Cerebellar cortex (tissue), 1 donor: ENCODE measurements around the gene MAGEA11.
"Not testable (repeated sequence)": the region's sequence is repeated elsewhere in the genome, so short reads cannot be mapped to it uniquely, and the experiment has no call there.

Experiments
- DNase-seq: peaks from one replicate; pipeline ENCODE4 v3.0.0-alpha.2; 2015; ENCODE audit warnings: low spot score

Gene MAGEA11

DNA sequence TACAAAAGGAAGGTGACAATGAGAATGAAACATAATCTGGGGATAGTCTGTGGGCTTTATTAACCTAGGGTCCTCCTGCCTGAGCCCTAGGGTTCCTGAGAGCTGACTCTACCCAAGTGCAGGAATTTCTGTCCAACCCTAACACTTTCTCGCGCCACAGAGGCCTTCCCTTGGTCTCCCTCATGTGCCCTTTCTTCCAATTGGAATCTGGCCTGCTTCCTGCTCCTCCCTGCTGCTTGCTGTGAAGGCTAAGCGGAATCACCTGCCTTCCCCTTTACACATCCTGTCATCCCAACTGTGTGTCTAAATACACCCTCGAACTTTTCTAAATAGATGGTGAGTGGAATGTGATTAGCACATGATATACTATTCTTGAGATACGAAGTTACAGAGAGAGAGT is 5.9 kb downstream of the MAGEA11 start:
- DNase-seq, result no peak

DNA sequence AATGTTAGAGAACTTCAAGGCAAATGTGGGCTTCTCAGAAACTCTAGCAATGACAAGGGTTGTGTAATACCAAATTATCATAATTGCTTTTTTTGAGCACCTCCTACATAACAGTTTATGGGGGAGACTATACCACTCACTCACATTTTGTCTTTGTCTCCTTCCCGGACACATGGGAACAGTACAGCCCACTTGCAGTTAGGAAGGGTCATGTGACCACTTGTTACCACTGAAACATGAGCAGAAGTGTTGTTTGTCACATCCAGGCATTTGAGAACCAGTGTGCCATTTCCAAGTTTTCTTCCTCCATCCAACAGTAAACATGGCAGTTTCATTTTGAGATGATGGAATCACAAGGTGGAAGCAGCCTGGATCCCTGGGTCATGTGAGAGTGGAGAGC is 6.9 kb downstream of the MAGEA11 start:
- DNase-seq, result no peak

DNA sequence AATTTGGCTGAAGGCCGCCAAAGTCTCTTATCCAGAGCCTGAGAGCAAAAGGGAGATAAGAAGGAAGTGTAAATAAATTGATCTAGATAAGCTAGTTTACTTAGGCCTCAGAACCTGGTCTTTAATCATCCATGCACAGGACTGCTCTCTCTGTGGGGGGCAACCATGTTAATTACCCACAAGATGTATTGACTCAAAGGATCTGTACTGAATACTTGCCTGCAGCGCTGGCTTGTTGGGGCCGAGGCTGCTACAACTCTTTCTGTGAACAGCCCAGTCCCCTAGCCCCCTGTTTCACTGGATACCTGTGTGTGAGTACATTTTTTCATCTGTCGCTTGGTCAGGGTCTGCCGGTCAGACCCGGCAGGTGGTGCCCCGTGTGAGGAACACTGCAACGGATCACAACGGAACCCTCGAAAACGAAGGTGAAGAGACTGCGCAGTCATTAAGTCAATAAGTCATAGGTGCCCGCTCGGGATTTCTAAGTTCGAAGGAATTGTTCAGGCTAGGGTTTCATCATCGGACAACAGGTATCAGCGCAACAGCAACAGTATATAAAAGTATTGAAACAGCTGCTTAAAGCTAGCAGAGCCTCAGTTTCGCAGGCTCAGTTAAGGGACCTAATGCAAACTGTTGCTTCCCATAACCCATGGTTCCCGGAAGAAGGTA is 8.3 kb downstream of the MAGEA11 start:
- no peak for DNase-seq

DNA sequence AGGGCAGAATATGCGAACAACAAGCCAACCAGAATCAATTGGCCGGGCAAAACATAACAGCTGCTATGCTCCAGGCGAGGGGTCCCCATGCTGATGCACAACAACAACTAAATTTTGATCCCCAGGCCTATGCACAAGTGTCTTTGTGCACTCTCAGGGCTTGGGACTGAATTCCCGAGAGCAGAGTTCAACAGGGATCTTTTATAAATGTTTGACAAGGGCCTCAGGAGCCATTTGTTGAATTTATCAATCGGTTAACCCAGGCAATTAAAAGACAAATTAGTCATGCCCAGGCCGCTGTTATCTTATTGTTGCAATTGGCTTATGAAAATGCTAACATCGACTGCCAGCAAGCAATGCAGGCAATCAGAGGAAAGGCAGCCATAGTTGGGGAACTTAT is 9.4 kb downstream of the MAGEA11 start:
- not testable (repeated sequence) for DNase-seq

DNA sequence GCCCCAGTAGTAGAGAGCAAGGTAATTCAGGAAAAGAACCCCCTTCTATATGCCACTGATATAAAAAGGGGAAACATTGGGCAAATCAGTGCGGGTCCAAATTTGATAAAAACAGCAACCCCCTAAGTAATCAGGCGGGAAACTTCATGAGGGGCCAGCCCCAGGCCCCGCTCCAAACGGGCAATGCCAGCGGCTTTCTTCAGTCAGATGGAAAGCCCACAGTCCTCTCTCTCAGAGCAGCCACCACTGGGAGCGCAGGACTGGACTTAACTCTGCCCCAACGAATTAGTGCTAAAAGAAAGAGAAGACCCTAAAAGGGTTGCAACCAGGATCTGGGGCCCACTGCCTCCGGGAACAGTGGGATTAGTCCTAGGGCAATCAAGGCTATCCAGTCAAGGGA is 9.9 kb downstream of the MAGEA11 start:
- no peak for DNase-seq

DNA sequence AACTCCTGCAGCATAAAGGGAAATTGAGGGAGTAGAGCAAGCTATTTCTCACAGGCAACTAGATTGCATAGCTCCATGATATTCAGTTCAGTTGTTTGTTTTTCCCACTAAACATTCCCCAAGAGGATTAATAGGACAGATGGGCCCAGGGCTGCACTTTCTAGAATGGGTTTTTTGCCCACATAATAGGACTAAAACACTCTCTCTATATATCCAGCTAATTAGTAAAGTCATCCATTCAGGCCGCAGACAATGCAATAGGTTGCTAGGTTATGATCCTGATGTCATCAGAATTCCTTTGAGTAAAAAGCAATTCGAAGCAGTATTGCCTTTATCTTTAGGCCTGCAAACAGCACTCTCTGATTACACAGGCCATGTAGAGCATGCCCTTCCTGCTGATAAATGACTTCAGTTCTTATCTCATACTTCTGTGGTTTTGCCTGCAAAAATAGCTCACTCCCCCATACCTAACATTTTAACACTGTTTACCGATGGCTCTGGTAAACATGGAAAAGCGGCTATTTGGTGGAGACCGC is 11.8 kb downstream of the MAGEA11 start:
- not testable (repeated sequence) for DNase-seq

DNA sequence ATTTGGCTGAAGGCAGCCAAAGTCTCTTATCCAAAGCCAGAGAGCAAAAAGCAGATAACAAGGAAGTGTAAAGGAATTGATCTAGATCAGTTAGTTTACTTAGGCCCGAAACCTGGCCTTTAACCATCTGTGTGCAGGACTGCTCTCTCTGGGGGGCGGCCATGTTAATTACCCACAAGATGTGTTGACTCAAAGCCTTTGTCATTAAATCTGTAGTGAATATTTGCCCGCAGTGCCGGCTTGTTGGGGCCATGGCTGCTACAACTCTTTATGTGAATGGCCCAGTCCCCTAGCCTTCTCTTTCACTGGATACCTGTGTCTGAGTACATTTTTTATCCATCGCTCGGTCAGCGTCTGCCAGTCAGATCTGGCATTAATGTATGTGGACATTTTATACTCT is 15.4 kb downstream of the MAGEA11 start:
- DNase-seq, result not testable (repeated sequence)

DNA sequence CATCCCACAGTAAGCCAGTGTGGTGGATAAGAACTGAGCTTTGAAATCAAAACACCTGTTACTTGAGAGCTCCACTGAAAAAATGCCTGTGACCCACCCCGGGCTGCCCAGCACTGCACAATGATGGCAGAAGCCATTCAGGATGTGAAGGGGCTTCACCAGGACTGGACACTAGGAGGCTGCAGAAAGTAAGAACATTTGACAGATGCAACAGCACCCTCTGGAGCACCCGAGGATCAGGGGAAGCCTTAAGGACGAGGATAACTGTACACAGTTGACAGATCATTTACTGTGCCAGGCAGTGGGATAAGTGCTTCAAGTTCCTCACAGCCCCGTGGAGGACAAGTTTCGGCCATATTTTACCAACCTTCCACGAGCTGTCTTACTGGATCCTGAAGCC is 30.4 kb downstream of the MAGEA11 start:
- DNase-seq, result not testable (repeated sequence)

DNA sequence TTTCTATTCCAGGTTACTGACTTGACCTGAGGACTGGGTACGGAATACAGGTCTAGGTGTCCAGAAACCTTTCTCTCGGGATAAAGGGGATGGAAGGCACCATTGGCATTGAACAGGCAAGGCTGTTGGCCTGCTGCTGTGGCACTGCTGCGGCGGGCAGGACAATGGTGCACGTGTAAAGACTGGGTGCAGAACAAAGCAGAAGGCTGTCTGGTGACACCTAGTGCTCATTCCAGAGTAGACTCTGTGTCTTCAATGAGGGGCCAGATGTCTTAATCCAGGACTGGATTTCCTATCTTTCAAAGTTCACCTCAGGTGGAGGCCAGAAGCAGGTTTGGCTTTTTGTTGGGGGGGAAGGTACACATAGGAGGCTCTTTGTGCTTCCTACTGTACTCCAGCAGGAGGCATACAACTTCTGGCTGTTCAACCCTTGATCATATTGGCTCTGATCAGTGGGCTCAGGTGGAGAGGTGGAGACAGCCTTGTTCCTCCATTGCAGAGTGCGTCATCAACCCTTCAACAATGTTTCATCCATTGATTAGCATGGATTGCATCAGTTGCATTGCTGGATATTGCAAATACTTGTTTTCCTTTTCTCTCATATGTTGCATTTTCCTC is 34.6 kb downstream of the MAGEA11 start:
- DNase-seq, result not testable (repeated sequence)

DNA sequence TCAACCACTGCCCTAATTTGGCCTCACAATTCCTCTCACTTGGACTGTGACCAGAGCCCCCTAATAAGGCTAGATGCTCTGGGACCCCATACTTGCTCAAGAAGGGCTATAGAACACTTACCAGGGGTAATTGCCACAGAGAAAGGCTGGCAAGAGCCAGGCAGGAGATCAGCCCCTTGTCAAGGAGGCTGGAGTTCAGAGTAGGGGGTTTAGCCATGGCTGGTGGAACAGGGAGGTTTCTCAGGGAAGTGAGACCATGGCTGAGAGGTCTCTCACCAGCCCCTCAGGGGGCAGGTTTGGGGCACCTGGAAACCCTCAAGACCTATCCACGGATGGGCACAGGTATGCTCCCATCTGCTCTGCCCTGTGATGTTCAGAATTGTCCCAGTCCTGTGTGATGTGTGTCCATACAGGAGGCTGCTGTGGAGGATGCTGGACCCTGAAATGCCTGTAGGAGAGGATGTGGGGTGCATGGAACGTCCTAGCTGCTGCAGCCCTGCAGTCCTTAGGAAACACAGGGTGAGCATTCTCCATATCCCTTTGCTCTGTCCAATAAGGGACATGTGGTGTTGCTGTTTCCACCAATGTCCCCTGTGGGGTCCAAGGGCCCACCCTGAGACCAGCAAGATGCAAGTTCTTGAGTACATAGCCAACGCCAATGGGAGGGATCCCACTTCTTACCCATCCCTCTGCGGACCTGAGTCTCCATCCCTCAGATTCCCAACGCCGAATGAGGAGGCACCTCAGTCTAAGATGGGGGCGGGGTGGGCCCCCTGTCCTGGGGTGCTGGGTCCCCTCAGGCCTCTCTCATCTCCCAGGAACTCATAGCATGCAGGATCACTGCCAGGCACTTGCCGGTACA is 45.6 kb downstream of the MAGEA11 start:
- DNase-seq, result no peak

DNA sequence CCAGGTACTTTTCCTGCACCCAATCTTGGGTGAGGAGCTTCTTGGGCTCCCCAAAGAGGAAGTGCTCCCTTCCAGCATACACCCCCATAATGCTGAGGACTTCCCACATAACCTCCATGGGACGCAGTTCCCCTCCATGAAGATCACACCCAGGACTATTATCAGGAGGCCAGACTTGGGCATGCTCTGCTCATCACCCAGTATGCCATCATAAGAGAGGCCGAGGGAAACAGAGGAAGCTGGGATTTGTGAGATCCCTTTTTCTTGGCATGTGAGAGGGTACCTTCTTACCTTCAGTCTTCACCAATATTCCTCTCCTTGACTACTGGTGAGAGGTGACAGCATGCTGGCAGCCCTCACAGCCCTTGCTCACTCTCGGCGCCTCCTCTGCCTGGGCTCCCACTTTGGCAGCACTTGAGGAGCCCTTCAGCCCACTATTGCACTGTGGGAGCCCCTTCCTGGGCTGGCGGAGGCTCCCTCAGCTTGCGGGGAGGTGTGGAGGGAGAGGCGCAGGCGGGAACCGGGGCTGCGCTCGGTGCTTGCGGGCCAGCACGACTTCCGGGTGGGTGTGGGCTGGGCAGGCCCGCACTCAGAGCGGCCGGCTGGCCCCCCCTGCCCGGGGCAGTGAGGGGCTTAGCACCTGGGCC is 46.3 kb downstream of the MAGEA11 start:
- DNase-seq, result no peak

DNA sequence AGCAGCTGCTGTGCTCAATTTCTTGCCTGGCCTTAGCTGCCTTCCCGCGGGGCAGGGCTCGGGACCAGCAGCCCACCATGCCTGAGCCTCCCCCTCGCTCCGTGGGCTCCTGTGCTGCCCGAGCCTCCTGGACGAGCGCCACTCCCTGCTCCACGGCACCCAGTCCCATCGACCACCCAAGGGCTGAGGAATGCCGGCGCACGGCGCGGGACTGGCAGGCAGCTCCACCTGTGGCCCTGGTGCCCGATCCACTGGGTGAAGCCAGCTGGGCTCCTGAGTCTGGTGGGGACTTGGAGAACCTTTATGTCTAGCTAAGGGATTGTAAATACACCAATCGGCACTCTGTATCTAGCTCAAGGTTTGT is 46.8 kb downstream of the MAGEA11 start:
- not testable (repeated sequence) for DNase-seq

DNA sequence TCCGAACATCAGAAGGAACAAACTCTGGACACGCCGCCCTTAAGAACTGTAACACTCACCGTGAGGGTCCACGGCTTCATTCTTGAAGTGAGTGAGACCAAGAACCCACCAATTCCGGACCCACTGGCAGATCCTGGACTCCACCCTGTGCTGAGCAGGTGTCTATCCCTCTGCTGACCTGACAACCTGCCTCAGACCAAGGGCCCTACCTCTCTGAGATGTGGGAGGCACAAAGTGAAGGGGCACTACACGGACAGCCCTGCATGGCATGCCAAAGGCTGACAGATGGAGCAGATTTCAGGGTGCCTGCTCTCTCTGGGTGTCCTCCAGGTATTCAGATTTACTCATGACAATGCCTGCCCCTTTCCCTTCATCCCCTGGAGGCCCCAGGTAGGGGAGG is 48.0 kb downstream of the MAGEA11 start:
- no peak for DNase-seq

DNA sequence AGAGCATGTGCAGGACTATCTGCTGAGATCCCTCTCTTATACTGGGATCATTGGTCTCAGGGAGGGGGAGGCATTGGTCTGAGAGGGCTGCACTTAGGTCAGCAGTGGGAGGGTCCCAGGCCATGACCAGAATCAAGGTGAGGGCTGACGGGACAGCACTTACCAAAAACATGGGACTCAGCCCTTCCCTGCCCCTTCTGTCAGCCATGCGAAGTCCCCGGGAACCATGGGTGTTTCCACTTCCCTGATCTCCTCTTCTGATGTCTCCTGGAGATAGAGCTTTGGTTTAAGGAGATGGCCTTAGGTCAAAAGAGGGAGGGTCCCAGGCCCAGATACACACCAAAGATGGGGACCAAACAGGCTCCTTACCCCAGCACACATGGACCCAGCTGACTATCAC is 49.1 kb downstream of the MAGEA11 start:
- no peak for DNase-seq

DNA sequence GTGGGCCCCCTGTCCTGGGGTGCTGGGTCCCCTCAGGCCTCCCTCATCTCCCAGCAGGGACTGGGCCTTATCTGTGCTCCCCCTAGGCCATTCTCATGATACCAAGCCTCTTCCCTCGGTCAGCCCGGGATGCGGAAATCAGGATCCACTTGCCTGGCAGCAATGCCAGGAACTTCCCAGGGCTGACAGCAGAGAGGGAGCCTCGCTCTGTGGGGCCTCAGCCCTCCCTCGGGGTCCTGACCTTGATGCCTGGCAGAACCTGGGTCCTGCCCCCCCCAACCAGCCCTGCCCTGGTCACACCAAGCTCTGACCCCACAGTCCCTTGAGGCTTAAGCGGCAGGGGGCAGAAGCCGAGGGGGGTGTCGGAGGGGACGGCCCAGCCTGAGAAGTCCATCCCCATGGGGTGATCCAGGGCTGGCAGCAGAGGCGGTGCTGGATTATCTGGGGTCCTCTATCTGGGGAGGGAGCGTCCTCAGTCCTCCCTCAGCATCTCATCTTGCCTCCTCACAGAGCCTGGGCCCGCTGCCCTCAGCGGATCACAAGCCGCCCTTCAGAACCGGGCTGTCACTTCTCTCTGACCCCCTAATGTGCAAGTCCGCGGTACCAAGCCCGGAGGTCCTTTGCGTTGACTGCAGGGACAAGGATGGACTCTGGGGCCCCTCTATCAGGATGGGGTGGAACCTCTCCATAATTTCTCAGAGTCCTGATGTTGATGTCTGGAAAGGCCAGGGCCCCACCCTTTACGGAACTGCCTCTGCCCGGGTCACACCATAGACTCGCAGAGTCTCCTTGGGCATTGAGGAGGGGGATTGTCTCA is 50.2 kb downstream of the MAGEA11 start:
- not testable (repeated sequence) for DNase-seq

DNA sequence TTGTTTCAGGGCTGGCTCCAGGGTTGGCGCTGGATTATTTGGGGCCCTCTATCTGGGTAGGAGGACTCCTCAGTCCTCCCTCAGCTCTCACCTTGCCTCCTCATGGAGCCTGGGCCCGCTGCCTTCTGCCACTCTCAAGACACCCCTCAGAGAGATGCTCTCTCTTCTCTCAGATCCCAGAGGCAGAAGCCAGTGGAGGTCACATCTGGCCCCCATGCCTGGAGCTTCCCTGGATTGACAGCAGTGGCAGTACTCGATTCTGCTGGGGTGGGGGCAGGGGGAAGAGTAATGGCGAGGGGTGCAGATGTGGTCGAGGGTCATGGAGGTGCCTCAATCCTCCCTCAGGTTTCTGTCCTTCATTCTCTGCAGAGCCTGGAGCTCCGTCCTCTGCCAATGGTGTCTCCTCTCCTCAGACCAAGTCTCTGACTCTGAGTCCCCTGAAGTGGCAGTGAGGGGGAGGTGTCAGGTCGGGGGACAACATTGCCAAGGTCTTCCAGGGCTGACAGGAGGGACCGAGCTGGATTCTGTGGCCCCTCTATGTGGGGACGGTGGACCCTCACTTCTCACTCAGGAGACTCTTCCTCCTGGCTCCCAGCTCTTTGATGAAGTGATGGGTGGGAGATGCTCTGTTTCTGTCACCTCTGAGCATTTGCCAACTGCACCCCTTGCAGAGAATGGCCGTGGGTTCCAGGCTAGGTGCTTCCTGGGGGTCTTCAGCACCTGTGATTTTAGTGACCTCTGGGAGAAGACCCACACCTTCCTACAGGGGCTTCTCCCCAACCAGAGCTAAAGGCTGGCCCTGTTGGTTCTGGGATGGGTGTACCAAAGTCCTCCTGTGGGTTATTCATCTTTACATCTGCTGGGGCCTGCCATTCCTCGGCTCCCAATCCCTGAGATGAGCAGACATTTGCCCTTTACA is 51.1 kb downstream of the MAGEA11 start:
- DNase-seq, result no peak
